Neutrophil (primary cell): ENCODE results near the gene PCDHA3.
"Not testable (repeated sequence)": the region's sequence is repeated elsewhere in the genome, so short reads cannot be mapped to it uniquely, and the experiment has no call there.

ENCODE experiments used
- H3K27ac ChIP-seq: fragments of 200-600 bp; sonication (generic); 2 replicates; pipeline ENCODE4 v1.5.1; 2016; ENCODE audit warnings: mild to moderate bottlenecking, moderate library complexity
- H3K27me3 ChIP-seq: fragments of 200-600 bp; sonication (generic); 2 replicates; pipeline ENCODE4 v1.6.0; 2016; ENCODE audit warnings: mild to moderate bottlenecking
- H3K36me3 ChIP-seq: fragments of 200-600 bp; sonication (generic); 2 replicates; pipeline ENCODE4 v1.5.1; 2017
- H3K4me1 ChIP-seq, 2 experiments: fragments of 200-600 bp in 1 of 2; sonication (generic) in 1 of 2; 1 replicate in 1 of 2; 2 replicates in 1 of 2; pipeline versions ENCODE4 v1.5.1 to v1.6.1; 2013 to 2016; ENCODE audit warnings: low read depth in 1 of 2, low read length in 1 of 2, mild to moderate bottlenecking in 1 of 2, moderate library complexity in 1 of 2; ENCODE audit not compliant: control insufficient read depth in 1 of 2, insufficient read depth in 1 of 2
- H3K4me3 ChIP-seq, 2 experiments: fragments of 200-600 bp in 1 of 2; sonication (generic) in 1 of 2; 1 replicate in 1 of 2; 2 replicates in 1 of 2; pipeline ENCODE4 v1.5.1; 2013 to 2016; ENCODE audit warnings: low read depth in 1 of 2, low read length in 1 of 2, mild to moderate bottlenecking in 1 of 2, moderate library complexity in 1 of 2
- H3K9me3 ChIP-seq: fragments of 200-600 bp; sonication (generic); 2 replicates; pipeline ENCODE4 v1.5.1; 2016
- TF ChIP-seq, protein P1 (sequence below): fragments of 200-600 bp; sonication (generic); IDR thresholded peaks from 2 replicates; pipeline ENCODE4 v1.5.1; 2016; ENCODE audit warnings: antibody characterized with exemption

Gene PCDHA3

GRCh38 chr5:140840978-140841962 is 40.4 kb downstream of the PCDHA3 start, which contains the start of gene PCDHA8:
TSS of gene PCDHA8 (plus strand) at chr5:140841187. CDS start at chr5:140841322, 135 bp downstream.
- Histone ChIP-seq H3K27ac (no peak within 1 kb of the TSS), H3K9me3 (peaks cover 10% of the 10 kb centered on the region), H3K27me3 (peaks cover 17% of the 10 kb centered on the region), H3K4me3 (no peak within 1 kb of the TSS), H3K36me3 (no peaks in the 10 kb centered on the region), H3K4me1 (no peaks in the 10 kb centered on the region)
- TF ChIP-seq, protein P1, sequence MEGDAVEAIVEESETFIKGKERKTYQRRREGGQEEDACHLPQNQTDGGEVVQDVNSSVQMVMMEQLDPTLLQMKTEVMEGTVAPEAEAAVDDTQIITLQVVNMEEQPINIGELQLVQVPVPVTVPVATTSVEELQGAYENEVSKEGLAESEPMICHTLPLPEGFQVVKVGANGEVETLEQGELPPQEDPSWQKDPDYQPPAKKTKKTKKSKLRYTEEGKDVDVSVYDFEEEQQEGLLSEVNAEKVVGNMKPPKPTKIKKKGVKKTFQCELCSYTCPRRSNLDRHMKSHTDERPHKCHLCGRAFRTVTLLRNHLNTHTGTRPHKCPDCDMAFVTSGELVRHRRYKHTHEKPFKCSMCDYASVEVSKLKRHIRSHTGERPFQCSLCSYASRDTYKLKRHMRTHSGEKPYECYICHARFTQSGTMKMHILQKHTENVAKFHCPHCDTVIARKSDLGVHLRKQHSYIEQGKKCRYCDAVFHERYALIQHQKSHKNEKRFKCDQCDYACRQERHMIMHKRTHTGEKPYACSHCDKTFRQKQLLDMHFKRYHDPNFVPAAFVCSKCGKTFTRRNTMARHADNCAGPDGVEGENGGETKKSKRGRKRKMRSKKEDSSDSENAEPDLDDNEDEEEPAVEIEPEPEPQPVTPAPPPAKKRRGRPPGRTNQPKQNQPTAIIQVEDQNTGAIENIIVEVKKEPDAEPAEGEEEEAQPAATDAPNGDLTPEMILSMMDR = no peak

DNA sequence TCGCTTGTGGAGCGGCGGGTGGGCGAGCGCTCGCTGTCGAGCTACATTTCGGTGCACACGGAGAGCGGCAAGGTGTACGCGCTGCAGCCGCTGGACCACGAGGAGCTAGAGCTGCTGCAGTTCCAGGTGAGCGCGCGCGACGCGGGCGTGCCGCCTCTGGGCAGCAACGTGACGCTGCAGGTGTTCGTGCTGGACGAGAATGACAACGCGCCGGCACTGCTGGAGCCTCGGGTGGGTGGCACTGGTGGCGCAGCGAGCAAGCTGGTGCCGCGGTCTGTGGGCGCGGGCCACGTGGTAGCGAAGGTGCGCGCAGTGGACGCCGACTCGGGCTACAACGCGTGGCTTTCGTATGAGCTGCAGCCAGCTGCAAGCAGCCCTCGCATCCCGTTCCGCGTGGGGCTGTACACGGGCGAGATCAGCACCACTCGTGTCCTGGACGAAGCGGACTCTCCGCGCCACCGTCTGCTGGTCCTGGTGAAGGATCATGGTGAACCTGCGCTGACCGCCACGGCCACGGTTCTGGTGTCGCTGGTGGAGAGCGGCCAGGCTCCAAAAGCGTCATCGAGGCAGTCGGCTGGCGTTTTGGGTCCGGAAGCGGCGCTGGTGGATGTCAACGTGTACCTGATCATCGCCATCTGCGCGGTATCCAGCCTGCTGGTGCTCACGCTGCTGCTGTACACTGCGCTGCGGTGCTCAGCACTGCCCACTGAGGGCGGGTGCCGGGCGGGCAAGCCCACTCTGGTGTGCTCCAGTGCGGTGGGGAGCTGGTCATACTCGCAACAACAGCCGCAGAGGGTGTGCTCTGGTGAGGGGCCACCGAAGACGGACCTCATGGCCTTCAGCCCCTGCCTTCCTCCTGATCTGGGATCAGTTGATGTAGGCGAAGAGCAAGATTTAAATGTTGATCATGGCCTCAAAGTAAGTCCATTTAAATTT is 42.2 kb downstream of the PCDHA3 start:
- Histone ChIP-seq H3K36me3 (no peaks in the 10 kb centered on the region), H3K4me3 (no peak overlapping the region), H3K27me3 (peaks cover 15% of the 10 kb centered on the region), H3K4me1 (no peaks in the 10 kb centered on the region), H3K27ac (no peak overlapping the region), H3K9me3 (peaks cover 11% of the 10 kb centered on the region)
- TF ChIP-seq, protein P1 = no peak

DNA sequence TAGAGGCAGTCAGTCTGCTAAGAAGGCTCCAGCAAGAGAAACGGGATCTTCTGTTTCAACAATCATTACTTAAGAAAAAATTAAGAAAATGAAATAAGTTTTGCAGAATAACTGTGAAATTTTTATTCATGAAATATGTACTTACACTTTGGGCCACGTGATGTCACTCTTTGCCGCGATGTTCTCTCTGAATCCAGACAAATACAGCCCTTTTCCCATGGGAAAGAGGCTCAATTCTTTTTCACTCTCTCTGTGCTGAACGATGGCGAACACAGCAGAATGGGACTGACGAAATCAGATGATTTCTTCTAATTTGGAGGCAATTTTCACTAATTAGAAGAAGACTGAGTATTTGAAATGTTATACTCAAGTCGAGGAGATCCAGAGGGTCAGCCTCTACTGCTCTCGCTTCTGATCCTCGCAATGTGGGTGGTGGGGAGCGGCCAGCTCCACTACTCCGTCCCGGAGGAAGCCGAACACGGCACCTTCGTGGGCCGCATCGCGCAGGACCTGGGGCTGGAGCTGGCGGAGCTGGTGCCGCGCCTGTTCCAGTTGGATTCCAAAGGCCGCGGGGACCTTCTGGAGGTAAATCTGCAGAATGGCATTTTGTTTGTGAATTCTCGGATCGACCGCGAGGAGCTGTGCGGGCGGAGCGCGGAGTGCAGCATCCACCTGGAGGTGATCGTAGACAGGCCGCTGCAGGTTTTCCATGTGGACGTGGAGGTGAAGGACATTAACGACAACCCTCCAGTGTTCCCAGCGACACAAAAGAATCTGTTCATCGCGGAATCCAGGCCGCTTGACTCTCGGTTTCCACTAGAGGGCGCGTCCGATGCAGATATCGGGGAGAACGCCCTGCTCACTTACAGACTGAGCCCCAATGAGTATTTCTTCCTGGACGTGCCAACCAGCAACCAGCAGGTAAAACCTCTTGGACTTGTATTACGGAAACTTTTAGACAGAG is 47.6 kb downstream of the PCDHA3 start, which contains the start of gene PCDHA9:
TSS of gene PCDHA9 (plus strand) at position 244 of the 964 bp plus-strand sequence. CDS start at position 358, 114 bp downstream.
- not testable (repeated sequence) for H3K27me3 ChIP-seq, H3K27ac ChIP-seq, H3K4me1 ChIP-seq, H3K4me3 ChIP-seq, H3K36me3 ChIP-seq
- H3K9me3 ChIP-seq = peaks cover 18% of the 10 kb centered on the region

GRCh38 chr5:140849831-140850634 is 49.2 kb downstream of the PCDHA3 start:
- H3K4me1 ChIP-seq, H3K36me3 ChIP-seq, H3K27ac ChIP-seq, H3K27me3 ChIP-seq, H3K4me3 ChIP-seq: not testable (repeated sequence)
- peaks cover 17% of the 10 kb centered on the region for H3K9me3 ChIP-seq
